Hematopoietic multipotent progenitor cell treated with erythropoietin and hydrocortisone succinate and interleukin-3 and kit ligand, for 15 days (in vitro differentiated cells): ENCODE data around the gene RBM10.

Experiments
- DNase-seq: peaks from one replicate; pipeline ENCODE4 v3.0.0-alpha.2; 2015; ENCODE audit warnings: low spot score

RBM10 gene

DNA sequence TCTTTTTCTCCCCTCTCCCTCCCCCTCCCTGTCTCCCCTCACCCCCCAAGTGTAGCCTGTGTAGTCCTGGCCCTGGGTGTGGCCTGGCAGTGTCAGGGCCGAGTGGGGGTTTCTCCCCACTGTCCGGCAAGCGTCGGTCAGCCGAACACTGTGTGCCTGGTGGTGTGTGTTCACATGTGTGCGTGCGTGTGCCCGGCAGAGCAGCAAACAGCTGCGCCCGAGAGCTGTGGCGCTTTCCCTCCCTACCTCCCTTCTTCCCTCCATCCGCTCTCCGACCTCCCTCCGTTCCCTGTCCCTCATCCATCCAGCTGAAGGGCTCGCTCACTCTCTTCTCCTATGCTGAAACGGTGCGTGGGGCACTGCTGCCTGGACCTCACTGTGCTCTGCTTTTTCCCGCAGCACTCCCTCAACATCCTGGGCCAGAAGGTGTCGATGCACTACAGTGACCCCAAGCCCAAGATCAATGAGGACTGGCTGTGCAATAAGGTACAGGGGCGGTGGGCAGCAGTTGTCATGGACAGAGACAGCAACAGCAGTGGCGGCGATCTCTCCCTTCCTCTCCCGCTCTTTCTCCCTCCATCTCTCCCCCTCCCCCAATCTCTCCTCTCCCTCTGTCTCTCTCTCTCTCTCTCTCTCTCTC lies 31.2 kb downstream of the RBM10 start:
- no peak for DNase-seq

DNA sequence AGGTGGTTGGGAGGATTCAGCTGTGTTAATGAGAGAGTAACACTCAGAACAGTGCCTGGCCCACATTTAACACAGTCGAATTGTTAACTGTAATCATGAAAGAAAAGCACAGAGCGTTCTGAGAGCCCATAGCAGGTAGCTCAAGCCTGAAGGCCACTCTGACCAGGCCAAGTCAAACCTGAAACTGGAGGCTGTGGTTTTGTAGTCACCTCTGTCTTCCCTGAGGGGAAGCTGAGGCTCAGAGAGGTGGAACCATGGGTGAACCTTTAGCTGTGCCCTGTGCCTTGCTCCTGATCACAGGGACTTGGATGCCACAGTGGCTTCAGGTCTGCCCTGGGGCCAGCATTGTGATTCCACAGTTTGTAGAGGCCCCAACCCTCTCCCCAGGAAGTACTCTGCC lies 32.1 kb downstream of the RBM10 start:
- DNase-seq: no peak

DNA sequence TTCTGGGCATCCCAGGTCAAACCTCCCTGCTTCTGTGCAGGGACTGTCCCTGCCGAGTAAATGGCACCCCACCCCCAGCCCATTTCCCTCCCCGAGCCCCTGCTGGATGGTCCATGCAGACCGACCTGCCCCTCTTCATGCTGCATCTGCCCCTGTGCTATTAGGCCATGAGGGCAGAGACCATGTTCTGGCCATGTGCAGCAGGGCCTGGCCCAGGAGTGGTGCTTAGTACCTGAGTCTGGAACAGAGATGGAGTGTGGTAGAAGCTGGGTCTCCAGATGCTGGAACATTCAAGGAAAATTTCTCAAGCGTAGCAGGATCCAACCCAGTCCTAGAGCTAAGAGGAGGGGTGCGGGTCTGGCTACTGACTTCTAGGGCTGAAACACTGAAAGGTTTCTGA lies 33.3 kb downstream of the RBM10 start:
- no peak for DNase-seq

DNA sequence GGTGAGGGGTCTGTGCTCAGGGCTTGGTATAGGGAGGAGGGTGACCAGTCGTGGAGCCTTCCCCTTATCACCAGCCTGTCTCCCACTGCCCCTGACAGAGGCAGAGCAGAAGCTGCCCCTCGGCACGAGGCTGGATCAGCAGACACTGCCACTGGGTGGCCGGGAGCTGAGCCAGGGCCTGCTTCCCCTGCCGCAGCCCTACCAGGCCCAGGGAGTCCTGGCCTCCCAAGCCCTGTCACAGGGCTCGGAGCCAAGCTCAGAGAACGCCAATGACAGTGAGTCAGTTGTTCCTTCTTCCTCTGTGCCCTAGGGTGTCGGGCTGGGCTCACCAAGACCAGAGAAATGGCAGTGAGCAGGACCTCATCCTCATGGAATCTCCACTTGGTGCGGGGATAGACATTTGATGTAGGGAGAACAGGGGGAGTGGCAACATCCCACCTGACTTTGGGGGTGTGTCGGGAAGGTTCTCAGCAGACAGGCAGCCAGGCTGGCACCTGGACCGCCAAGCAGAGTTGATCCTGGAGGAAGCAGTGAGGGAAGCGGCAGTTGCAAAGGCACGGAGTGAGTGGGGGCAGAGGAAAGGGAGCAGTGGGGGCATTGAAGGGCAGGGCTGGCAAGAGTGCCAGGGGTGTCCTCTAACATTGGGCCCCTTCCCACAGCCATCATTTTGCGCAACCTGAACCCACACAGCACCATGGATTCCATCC lies 34.4 kb downstream of the RBM10 start:
- no peak for DNase-seq

DNA sequence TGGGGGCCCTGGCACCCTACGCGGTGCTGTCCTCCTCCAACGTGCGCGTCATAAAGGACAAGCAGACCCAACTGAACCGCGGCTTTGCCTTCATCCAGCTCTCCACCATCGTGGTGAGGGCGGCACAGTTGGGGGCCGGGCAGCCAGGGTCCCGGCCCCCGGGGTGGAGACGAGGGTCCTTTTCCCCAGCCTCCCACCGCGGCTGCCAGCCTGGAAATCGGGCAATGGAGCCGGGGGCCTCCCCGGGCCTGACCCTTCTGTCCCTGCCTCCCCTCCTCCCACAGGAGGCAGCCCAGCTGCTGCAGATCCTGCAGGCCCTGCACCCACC lies 34.9 kb downstream of the RBM10 start:
- no peak for DNase-seq

DNA sequence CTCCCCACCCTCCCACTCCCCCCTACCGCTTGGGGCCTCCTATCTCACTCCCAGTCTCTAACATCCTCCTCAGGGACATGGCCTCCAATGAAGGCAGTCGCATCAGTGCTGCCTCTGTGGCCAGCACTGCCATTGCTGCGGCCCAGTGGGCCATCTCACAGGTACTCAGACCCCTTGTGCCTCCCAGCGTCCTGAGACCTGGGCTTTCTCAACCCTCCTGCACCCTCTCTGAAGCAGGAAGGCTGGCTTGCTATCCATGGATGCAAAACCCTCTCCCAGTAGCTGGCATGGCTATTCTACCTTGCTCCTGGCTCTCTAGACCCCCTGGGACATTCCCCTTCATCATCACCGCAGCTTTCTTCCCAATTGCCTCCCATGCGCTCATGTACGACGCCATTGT lies 35.3 kb downstream of the RBM10 start:
- DNase-seq: no peak

DNA sequence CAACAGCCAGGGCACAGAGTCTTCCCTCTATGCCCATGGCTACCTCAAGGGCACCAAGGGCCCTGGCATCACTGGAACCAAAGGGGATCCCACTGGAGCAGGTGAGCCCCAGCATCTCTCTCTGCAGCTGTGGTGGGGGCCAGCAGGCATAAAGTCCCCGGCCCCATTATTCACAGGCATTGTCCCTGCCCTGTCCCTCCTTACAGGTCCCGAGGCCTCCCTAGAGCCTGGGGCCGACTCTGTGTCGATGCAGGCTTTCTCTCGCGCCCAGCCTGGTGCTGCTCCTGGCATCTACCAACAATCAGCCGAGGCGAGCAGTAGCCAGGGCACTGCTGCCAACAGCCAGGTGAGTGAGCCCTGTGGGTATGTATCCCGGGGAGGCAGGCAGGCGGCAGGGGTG lies 36.3 kb downstream of the RBM10 start:
- no peak for DNase-seq

DNA sequence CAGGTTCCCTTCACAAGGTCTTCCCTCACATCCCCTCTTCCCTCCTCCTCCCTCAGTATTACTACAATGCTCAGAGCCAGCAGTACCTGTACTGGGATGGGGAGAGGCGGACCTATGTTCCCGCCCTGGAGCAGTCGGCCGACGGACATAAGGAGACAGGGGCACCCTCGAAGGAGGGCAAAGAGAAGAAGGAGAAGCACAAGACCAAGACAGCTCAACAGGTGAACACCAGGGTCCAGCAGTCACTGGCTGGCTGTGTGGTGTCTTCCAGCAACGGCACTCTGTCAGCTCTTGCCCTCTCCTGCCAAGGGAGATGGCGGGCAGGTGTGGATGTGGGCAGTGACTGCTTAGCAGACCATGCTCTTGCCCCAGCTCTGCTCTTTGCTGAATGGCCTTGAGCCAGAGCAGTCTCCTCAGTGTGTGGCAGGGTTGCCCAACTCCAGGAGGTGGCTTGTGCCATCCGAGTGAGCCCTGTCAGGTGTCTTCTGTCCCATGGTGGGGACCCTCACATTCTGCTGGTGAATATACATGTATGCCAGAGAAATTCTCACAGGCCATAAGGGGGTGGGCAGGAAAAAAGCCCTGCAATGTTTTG lies 37.2 kb downstream of the RBM10 start:
- DNase-seq: no peak

DNA sequence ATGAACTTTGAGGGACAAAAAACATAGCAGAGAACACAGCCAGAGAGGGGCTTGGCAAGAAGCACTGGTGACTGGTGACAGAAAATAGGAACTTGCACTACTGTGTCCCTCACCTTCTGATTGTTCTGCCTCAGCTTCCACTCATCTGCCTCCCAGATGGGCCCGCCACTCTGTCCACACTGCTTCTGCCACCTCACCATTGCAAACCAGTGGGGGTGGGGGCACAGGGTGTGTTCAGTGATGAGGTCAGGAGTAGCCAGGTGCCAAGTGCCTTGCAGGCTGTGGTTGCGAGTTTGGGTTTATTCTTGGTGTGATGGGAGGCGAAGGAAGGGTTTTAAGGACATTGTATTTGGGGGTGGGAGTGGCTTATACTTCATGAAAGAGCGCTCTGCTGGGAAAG lies 39.5 kb downstream of the RBM10 start:
- no peak for DNase-seq

DNA sequence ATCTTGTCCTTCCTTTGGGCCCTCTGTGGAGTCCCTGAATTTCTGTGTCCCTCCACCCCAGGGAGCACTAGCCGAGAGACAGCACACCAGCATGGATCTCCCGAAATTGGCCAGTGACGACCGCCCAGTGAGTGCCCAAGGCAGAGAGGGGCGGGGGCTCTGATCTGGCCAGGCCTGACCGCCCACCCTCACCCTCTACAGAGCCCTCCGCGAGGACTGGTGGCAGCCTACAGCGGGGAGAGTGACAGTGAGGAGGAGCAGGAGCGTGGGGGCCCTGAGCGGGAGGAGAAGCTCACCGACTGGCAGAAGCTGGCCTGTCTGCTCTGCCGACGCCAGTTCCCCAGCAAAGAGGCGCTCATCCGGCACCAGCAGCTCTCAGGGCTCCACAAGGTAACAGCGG lies 40.2 kb downstream of the RBM10 start:
- no peak for DNase-seq

DNA sequence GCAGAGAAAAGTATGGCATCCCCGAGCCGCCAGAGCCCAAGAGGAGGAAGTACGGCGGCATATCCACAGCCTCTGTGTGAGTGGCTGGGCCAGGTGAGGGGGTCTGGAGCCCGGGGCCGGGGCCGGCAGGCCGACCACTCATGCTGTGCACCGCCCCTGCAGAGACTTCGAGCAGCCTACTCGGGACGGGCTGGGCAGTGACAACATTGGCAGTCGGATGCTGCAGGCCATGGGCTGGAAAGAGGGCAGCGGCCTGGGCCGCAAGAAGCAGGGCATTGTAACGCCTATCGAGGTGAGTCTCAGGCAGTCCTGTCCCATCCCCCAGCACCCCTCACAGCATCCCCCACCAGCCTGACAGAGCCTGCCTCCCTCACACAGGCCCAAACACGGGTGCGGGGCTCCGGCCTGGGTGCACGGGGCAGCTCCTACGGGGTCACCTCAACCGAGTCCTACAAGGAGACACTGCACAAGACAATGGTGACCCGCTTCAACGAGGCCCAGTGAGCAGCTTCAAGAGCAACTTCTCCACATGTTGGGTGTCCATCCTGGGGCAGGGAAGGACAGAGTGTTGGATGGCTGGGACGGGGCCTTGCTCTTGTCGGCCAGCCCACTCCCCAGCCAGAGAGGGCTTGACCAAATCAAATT lies 41.2 kb downstream of the RBM10 start:
- no peak for DNase-seq

DNA sequence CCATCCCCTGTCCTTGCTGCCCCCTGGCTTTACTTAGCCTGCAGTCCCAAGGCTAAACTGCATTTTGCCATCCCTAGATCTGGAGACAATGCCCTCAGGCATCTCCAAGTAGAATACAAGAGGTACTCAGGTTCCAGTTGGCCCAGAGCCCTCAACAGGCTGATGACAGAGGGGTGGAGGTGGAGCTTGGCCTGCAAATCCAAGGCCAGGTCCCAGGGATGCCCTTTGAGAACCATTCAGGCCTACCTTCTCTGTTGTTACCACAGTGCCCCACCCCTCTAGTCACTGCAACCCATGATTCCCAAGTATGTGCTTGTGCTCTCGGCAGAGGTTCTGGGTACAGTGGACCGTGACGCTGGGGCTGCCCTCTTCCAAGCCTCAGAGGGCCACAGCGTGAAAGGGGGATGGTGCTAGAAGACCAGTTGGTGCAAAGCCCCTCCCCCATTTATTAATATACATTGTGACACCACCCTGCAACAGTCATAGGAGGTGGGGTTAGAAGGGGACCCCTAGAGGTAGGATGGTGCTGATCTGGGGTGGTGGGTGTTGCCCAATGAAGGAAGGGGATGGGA lies 42.2 kb downstream of the RBM10 start:
- no peak for DNase-seq

DNA sequence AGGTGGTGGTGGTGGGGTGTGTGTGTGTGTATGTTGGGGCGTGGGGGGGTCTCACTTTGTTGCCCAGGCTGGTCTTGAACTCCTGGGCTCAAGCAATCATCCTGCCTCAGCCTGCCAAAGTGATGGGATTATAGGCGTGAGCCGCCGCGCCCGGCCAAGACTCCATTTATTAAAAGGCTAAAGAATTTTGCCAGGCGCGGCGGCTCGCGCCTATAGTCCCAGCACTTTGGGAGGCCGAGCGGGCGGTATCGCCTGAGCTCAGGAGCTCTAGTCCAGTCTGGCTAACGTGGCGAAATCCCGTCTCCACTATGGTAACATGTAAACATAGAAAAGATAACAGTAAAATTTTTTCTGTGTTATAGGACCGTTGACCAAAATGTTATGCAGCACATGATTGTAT lies 44.9 kb downstream of the RBM10 start:
- DNase-seq: no peak

DNA sequence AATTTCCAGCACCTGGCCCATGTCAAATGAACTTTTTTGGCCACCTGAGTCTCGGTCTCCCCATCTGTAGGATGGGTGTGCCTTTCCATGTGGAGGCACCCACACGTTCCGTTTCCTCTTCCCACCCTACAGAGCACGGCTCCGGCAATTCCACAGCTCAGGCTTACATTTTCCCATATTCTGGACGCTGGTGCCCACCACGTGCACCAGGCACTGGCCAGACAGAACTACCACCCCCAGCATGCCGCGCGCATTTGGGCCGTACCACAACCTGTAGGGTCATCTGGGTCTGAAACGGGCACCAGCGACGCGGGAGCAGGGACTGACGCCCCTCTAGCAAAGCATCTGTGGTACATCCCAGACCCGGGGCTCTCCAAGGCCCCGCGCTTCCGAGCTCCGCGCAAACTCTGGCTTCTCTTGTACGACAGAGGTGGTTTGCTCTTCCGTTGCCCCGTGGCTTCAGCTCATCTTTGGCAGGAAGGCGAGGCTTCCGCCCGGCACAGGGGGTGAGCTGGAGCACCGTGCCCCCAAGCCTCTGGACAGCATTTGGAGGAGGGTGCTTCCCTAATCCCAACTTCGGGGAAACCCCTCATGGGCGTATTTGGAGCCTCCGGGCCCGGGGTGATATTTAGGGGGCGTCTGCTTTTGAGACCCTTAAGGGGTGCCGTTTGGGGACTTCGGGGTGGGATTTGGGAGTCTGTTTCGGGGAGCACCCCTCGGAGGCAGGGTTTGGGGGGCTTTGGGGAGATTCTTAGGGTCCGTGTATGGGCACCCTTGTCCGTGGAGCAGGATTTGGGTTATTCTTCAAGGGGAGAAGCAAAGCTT lies 45.6 kb downstream of the RBM10 start:
- DNase-seq: peak; percentile 80

DNA sequence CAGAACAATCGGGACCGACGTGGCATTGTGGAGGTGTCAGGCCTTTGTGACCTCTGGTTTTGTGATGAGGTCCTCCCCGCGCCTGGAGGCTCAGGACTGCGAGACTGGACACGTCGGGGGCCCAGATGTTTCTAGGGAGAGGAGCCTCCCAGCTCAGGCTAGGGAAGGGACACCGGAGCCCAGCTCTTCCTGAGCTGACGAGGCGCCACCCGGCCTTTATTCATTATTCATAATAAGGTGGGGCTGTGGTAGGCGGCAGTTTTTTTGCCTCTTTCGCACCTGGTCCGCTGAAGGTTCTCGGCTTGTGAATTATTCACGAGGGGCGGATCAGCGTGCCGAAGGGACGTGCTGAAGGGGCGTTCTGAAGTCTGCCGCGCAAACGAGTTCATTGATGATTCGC lies 46.3 kb downstream of the RBM10 start:
- no peak for DNase-seq

DNA sequence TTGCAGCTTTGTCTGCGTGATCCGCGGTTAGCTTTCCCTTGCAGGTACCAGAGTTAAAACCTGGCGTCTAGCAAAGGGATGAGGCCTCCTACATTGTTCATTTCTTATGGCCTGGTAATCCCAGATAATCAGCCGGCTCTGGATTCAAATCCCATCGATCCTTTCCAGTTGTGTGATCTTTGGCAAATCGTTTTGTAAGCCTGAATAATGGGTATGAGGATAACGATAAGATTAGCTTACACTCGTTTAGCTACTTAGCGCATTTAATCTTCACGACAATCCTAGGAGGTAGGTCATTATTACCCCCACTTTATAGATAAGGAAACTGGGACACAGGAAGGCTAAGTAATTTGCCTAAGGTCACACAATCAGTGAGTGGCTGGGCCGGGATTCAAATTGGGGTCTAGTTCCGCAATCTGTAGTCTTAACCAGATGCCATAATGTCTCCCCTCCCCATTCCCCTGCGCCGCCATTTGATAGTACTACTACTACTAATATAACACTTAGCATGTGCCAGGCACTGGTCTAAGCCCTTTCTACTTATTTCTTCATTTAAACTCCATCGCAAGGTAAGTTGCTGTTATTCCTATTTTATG lies 46.9 kb downstream of the RBM10 start:
- DNase-seq: no peak

DNA sequence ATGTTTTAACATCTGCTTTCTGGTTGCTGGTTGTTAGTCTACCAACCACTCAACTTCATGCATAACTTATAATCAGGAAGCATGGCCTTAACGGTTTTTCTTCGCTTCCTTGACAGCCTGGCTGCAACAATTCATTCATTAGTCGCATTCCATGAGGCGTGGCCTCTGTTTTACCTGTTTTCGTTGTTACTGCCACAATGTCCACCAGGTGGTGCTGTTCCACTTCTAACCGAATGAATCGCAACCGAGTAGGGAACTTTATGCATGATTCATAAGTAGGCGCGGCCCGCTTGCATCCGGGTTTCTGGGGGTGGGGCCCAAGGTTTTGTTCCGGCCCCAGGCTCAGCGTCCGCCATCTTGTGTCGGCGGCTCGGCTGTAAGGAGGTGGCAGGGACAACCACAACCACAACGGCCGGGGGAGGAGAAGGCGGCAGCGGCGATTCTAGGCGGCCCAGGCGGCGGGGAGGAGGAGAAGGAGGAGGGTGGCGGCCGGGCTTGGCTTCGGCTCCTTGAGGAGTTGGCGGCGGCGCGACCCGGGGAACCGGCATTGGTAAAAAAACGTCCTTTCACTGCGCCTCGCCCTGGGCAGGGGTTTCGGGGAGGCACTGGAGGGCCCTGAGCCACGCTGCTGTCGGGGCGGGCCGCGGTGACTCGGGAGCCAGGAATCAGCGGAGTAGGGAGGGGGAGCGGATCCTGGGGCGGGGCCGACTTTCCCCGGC lies 48.6 kb downstream of the RBM10 start, which contains the start of gene UBA1:
UBA1 (plus strand) TSS at position 355 of the 719 bp plus-strand sequence. CDS start 4,974 bp downstream, outside the sequence.
- DNase-seq: peak; percentile 94

DNA sequence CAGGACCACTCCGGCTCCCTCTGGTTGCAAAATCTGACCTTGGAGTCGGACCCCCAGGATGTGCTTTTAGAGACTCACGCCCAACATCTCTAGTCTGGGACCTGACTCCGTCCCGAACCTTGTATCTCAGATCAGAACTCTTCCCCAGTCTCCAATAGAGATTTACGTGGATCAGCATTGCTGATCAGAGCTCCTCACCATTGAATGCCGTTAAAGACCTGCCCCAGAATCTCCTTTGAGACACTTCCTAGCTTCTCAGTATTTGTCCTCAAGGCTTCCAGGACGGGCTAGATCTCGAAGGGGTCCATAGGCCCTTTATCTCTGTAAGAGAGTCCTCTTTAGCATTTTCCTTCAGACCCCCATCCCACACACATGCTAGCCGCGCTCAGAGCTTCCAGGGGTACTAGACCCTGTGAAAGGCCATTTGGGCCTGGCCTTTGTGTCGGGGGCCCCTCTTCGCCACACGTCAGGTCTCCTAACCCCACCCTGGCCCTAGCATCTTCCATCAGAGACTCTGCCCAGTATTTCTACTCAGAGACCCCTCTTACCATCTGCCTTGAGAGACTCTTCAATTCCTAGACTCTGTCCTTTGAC lies 49.3 kb downstream of the RBM10 start:
- no peak for DNase-seq

DNA sequence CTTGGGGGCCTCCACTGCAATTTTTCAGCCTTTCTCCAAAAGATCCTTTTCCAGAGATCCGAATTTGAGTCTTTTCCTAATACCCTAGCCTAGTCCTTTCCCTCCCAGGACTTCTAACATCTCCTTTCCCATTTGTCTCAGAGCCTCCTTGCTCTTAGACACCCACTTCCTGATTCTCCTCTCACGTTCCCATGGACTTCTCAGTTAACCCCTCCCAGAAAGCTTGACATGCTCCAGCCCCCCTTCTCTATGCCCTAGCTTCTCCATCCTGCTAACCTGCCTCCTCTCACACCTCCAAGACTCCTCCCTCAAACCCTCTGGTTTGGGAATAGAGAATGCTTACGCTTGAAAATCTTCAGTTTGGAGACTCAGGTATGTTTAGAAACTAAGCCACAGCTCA lies 51.1 kb downstream of the RBM10 start:
- no peak for DNase-seq

DNA sequence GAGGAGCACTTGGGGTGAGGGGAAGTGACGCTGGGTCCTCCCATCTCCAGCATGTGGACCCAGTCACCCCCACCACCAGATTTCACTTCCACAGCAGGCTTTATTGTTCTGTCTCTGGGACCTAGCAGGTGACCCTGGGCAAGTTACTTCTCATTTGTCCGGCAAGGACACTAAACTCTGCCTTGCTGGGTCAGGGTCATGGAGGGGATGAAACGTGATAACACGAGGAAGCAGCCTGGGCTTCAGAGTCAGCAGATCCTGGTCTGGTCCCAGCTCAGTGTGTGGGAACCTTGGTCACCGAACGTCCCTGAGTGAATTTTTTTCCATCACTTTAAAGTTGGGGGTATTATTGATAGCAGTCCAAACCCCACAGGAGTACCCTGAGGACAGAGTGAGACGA lies 52.5 kb downstream of the RBM10 start:
- no peak for DNase-seq
